IMR-90 (cell line): Measurements from ENCODE around the gene MCRIP2. TPM values are rescaled to one million over a fixed set of nuclear protein-coding genes. Genes with fewer than 3 reads are reported as not detected.

Source experiments
- ATAC-seq: fragments of 200-7000 bp; cut with Tn5 transposase; 2 replicates; pipeline ENCODE4 v1.9.1; 2020; ENCODE audit warnings: low read depth, mild to moderate bottlenecking, moderate library complexity
- BruUV-seq: library from RNA; stranded (reverse); fragments of 400-500 nt; replicated peaks from 2 replicates; lab custom pipeline; 2021; lab: Mats Ljungman, UMichigan
- CTCF ChIA-PET: fragments of 300-600 bp; formaldehyde crosslinking; extraction: SDS; loops from one replicate; lab custom pipeline; 2021; ENCODE audit warnings: antibody characterized with exemption; lab: Yijun Ruan, JAX
- POLR2A ChIA-PET: fragments of 300-600 bp; sonication (Branson Sonifier 250); formaldehyde crosslinking; loops from one replicate; lab custom pipeline; 2022; ENCODE audit warnings: antibody characterized with exemption; ENCODE audit not compliant: unreplicated experiment; lab: Charles Lee
- DNase-seq: peaks from one replicate; pipeline ENCODE4 v3.0.0; 2013
- H2AFZ ChIP-seq: replicated peaks from 2 replicates; pipeline ENCODE3; 2013; ENCODE audit warnings: low read length, mild to moderate bottlenecking; ENCODE audit not compliant: poor library complexity
- H2AK5ac ChIP-seq: 2 replicates; pipeline ENCODE4 v1.6.1; 2013; ENCODE audit warnings: low read depth, low read length, inconsistent platforms
- H2AK9ac ChIP-seq: replicated peaks from 2 replicates; pipeline ENCODE3; 2013; ENCODE audit warnings: mild to moderate bottlenecking, low read depth, low read length, moderate library complexity; ENCODE audit not compliant: poor library complexity
- H2BK120ac ChIP-seq: 2 replicates; pipeline ENCODE4 v1.6.1; 2013; ENCODE audit warnings: low read depth, low read length, inconsistent platforms
- H2BK15ac ChIP-seq: 3 replicates; pipeline ENCODE4 v1.6.1; 2013; ENCODE audit warnings: low read depth, low read length, inconsistent platforms
- H2BK20ac ChIP-seq: 2 replicates; pipeline ENCODE4 v1.6.1; 2013; ENCODE audit warnings: low read depth, mild to moderate bottlenecking, inconsistent platforms, low read length, moderate library complexity
- H2BK5ac ChIP-seq: 2 replicates; pipeline ENCODE4 v1.6.1; 2013; ENCODE audit warnings: mild to moderate bottlenecking, low read depth, low read length, inconsistent platforms; ENCODE audit not compliant: poor library complexity, severe bottlenecking
- H3K14ac ChIP-seq: replicated peaks from 2 replicates; pipeline ENCODE4 v1.6.1; 2013; ENCODE audit warnings: low read depth, low read length, inconsistent platforms
- H3K18ac ChIP-seq: 2 replicates; pipeline ENCODE4 v1.6.1; 2013; ENCODE audit warnings: low read depth, low read length, control low read depth
- H3K23ac ChIP-seq: 2 replicates; pipeline ENCODE4 v1.6.1; 2013; ENCODE audit warnings: low read depth, low read length, inconsistent platforms
- H3K27ac ChIP-seq: 2 replicates; pipeline ENCODE4 v1.5.1; 2013; ENCODE audit warnings: mild to moderate bottlenecking, control low read depth, low read length; ENCODE audit not compliant: insufficient read depth
- H3K27me3 ChIP-seq: 2 replicates; pipeline ENCODE4 v1.6.1; 2013; ENCODE audit warnings: low read length; ENCODE audit not compliant: control insufficient read depth, insufficient read depth
- H3K36me3 ChIP-seq: 2 replicates; pipeline ENCODE4 v1.6.1; 2013; ENCODE audit warnings: low read length, mixed read lengths; ENCODE audit not compliant: control insufficient read depth, insufficient read depth
- H3K4ac ChIP-seq: 2 replicates; pipeline ENCODE4 v1.6.1; 2013; ENCODE audit warnings: low read depth, low read length, inconsistent platforms
- H3K4me1 ChIP-seq: 2 replicates; pipeline ENCODE4 v1.6.1; 2013; ENCODE audit warnings: low read length, mixed read lengths; ENCODE audit not compliant: control insufficient read depth, insufficient read depth
- H3K4me2 ChIP-seq: 2 replicates; pipeline ENCODE4 v1.6.1; 2013; ENCODE audit warnings: low read depth, mild to moderate bottlenecking, control low read depth, low read length, moderate library complexity
- H3K4me3 ChIP-seq: 2 replicates; pipeline ENCODE4 v1.5.1; 2013; ENCODE audit warnings: low read depth, mild to moderate bottlenecking, control low read depth, low read length, moderate library complexity; ENCODE audit not compliant: insufficient read depth
- H3K56ac ChIP-seq: 2 replicates; pipeline ENCODE4 v1.6.1; 2013; ENCODE audit warnings: low read length, inconsistent platforms; ENCODE audit not compliant: insufficient read depth; ENCODE audit errors: extremely low read depth
- H3K79me1 ChIP-seq, 2 experiments: 2 replicates each; pipeline ENCODE4 v1.6.1; 2013; ENCODE audit warnings: low read length in 2 of 2, inconsistent platforms in 1 of 2, low read depth in 1 of 2
- H3K9ac ChIP-seq: 2 replicates; pipeline ENCODE4 v1.6.1; 2013; ENCODE audit warnings: low read depth, low read length, control low read depth
- H3K9me1 ChIP-seq: 2 replicates; pipeline ENCODE4 v1.6.1; 2013; ENCODE audit warnings: low read length, inconsistent platforms; ENCODE audit not compliant: insufficient read depth
- H3K9me3 ChIP-seq: 2 replicates; pipeline ENCODE4 v1.6.1; 2013; ENCODE audit warnings: low read length; ENCODE audit not compliant: control insufficient read depth, insufficient read depth
- H4K20me1 ChIP-seq: 2 replicates; pipeline ENCODE4 v1.6.1; 2013; ENCODE audit warnings: low read length, inconsistent platforms; ENCODE audit not compliant: insufficient read depth
- H4K5ac ChIP-seq: 2 replicates; pipeline ENCODE4 v1.6.1; 2013; ENCODE audit warnings: mild to moderate bottlenecking, low read depth, low read length, control low read depth
- H4K8ac ChIP-seq, 2 experiments: 2 replicates each; pipeline ENCODE4 v1.6.1; 2013; ENCODE audit warnings: low read depth in 2 of 2, low read length in 2 of 2, control low read depth in 1 of 2, inconsistent platforms in 1 of 2
- H4K91ac ChIP-seq: 2 replicates; pipeline ENCODE4 v1.6.1; 2013; ENCODE audit warnings: low read depth, low read length, inconsistent platforms; ENCODE audit not compliant: insufficient read depth
- BHLHE40 ChIP-seq: fragments of 150-350 bp; IDR thresholded peaks from 2 replicates; pipeline ENCODE4 v1.6.1; 2016; ENCODE audit warnings: mild to moderate bottlenecking, low read depth, low read length
- CEBPB ChIP-seq: IDR thresholded peaks from 2 replicates; pipeline ENCODE4 v1.6.1; 2012; ENCODE audit warnings: low read depth, low read length, improper control_type of control experiment
- NFE2L2 ChIP-seq: fragments of 150-350 bp; IDR thresholded peaks from 2 replicates; pipeline ENCODE4 v1.6.1; 2016; ENCODE audit warnings: low read depth, mild to moderate bottlenecking, low read length
- RCOR1 ChIP-seq: IDR thresholded peaks from 2 replicates; pipeline ENCODE4 v1.6.1; 2012; ENCODE audit warnings: mild to moderate bottlenecking, low read length, improper control_type of control experiment; ENCODE audit not compliant: insufficient replicate concordance
- SMC3 ChIP-seq: fragments of 150-350 bp; IDR thresholded peaks from 2 replicates; pipeline ENCODE4 v1.6.1; 2016; ENCODE audit warnings: low read depth, mild to moderate bottlenecking, antibody characterized with exemption, low read length, moderate library complexity
- WGBS, 2 experiments: methylation state at CpG; one replicate each; pipeline versions ENCODE4 v1.1.5 to v1.1.7; 2013; ENCODE audit warnings: missing lambda C conversion rate in 2 of 2; ENCODE audit not compliant: insufficient read length in 1 of 2; ENCODE audit errors: extremely low coverage in 2 of 2; 5-methylcytosine and 5-hydroxymethylcytosine counted together
- dilution Hi-C: fragments of 300-500 bp; cut with HindIII; formaldehyde crosslinking; loops from one replicate; pipeline ENCODE4 v1.14.3; 2018; ENCODE audit warnings: low sequenced_read_pairs; ENCODE audit not compliant: unreplicated experiment
- in situ Hi-C: fragments of 300-500 bp; cut with MboI; formaldehyde crosslinking; loops from 3 replicates; pipeline ENCODE4 v1.14.3; 2019; ENCODE audit warnings: low sequenced_read_pairs, inconsistent platforms, mixed read lengths
- intact Hi-C: fragments of 100-400 bp; cut with micrococcal nuclease; formaldehyde crosslinking; loops from 2 replicates; pipeline ENCODE4 v1.10.0; 2022
- polyA plus RNA-seq, 3 experiments: library from polyadenylated mRNA; depleted of rRNA; stranded (reverse); fragments of >200 nt; gene quantifications; 2 replicates each; pipeline ENCODE4 v1.2.3, GENCODE V29; 2012; ENCODE audit warnings: low replicate concordance in 1 of 3
- total RNA-seq: library from RNA; depleted of rRNA; stranded (reverse); fragments of >200 nt; gene quantifications from 2 replicates; pipeline ENCODE4 v1.2.3, GENCODE V29; 2012
- TF ChIP-seq, protein P1 (sequence below): fragments of 150-350 bp; IDR thresholded peaks from 2 replicates; pipeline ENCODE4 v1.6.1; 2017; ENCODE audit warnings: mild to moderate bottlenecking, antibody characterized with exemption, low read length, low read depth
- TF ChIP-seq, protein P2 (sequence below): conservative IDR thresholded peaks from 2 replicates; pipeline ENCODE4 v1.5.1; 2012; ENCODE audit warnings: mild to moderate bottlenecking, low read depth, low read length, improper control_type of control experiment
- TF ChIP-seq, protein P3 (sequence below): fragments of 150-350 bp; IDR thresholded peaks from 2 replicates; pipeline ENCODE4 v1.6.1; 2016; ENCODE audit warnings: low read depth, mild to moderate bottlenecking, low read length, moderate library complexity, borderline replicate concordance

Gene MCRIP2
- total and polyA plus RNA-seq, 2 of the 4 experiments (the other 2 are of a cell fraction) = 6.3 to 19.6 TPM

DNA sequence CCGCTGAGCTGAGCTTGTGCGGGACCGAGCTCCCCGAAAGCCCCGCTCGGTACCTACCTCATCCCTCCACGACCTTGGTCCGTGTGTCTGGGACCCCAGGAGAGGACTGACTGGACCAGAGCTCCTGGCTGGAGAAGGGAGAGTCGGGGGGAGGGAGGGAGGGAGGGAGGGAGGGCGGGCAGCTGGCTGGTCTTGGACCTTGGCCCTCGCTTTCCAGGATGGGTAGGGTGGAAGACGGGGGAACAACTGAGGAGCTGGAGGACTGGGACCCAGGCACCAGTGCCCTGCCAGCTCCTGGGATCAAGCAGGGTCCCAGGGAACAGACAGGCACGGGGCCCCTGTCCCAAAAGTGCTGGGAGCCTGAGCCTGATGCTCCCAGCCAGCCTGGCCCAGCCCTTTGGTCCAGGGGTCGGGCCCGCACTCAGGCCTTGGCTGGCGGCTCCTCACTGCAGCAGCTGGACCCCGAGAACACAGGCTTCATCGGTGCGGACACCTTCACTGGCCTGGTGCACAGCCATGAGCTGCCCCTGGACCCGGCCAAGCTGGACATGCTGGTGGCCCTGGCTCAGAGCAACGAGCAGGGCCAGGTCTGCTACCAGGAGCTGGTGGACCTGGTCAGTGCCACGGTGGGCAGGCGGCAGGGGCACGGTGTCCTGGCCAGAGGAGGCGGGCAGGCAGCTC lies 34.4 kb downstream of the MCRIP2 start:
- H3K79me1 ChIP-seq = peaks cover 0 to 23% of the 10 kb centered on the region in 2 experiments; a peak in 1 of 4 replicates
- peak overlapping the region; percentile 50 for H3K4me3 ChIP-seq
- H3K9ac ChIP-seq = no peak overlapping the region
- in situ Hi-C loops (no loop called here), dilution Hi-C loops (no loop called here), intact Hi-C loops (no loop called here)
- peaks cover 24% of the 10 kb centered on the region for H4K20me1 ChIP-seq
- POLR2A ChIA-PET = no interaction called here
- H2BK120ac ChIP-seq = no peak overlapping the region
- H2AK5ac ChIP-seq = no peak overlapping the region; the same call in 1 of the 2 replicates
- H3K36me3 ChIP-seq = peaks cover 31% of the 10 kb centered on the region
- H4K5ac ChIP-seq = 0 out of 2 replicates have a peak overlapping the region, but pooled peaks have one; percentile 11
- H2BK5ac ChIP-seq = no peak overlapping the region
- H3K27ac ChIP-seq = no peak overlapping the region
- WGBS, 2 experiments = 86% methylated on average over 8 of the region's 25 CpGs; no CpG with 5 or more reads in 1 of the 2 experiments
- CTCF ChIA-PET = no interaction called here
- no peaks in the 10 kb centered on the region for H3K9me3 ChIP-seq
- DNase-seq (no peak), ATAC-seq (no peak)
- no peak overlapping the region for H3K23ac ChIP-seq
- no peak overlapping the region for H3K56ac ChIP-seq
- no peak overlapping the region for H3K14ac ChIP-seq
- peak overlapping the region; percentile 90 for H3K4me2 ChIP-seq
- TF ChIP-seq BHLHE40 (no peak), SMC3 (no peak), RCOR1 (no peak), CEBPB (no peak), NFE2L2 (no peak)
- TF ChIP-seq, protein P1, sequence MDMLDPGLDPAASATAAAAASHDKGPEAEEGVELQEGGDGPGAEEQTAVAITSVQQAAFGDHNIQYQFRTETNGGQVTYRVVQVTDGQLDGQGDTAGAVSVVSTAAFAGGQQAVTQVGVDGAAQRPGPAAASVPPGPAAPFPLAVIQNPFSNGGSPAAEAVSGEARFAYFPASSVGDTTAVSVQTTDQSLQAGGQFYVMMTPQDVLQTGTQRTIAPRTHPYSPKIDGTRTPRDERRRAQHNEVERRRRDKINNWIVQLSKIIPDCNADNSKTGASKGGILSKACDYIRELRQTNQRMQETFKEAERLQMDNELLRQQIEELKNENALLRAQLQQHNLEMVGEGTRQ = no peak
- TF ChIP-seq, protein P2, sequence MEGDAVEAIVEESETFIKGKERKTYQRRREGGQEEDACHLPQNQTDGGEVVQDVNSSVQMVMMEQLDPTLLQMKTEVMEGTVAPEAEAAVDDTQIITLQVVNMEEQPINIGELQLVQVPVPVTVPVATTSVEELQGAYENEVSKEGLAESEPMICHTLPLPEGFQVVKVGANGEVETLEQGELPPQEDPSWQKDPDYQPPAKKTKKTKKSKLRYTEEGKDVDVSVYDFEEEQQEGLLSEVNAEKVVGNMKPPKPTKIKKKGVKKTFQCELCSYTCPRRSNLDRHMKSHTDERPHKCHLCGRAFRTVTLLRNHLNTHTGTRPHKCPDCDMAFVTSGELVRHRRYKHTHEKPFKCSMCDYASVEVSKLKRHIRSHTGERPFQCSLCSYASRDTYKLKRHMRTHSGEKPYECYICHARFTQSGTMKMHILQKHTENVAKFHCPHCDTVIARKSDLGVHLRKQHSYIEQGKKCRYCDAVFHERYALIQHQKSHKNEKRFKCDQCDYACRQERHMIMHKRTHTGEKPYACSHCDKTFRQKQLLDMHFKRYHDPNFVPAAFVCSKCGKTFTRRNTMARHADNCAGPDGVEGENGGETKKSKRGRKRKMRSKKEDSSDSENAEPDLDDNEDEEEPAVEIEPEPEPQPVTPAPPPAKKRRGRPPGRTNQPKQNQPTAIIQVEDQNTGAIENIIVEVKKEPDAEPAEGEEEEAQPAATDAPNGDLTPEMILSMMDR = no peak
- TF ChIP-seq, protein P3, sequence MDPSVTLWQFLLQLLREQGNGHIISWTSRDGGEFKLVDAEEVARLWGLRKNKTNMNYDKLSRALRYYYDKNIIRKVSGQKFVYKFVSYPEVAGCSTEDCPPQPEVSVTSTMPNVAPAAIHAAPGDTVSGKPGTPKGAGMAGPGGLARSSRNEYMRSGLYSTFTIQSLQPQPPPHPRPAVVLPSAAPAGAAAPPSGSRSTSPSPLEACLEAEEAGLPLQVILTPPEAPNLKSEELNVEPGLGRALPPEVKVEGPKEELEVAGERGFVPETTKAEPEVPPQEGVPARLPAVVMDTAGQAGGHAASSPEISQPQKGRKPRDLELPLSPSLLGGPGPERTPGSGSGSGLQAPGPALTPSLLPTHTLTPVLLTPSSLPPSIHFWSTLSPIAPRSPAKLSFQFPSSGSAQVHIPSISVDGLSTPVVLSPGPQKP = no peak
- H2AFZ ChIP-seq = peak overlapping the region; percentile 89
- H2BK15ac ChIP-seq = no peak overlapping the region
- no peak overlapping the region for H2BK20ac ChIP-seq
- peaks cover 9% of the 10 kb centered on the region; the same call in 1 of the 2 replicates for H3K9me1 ChIP-seq
- no peak overlapping the region for H4K8ac ChIP-seq
- no TSS peak for BruUV-seq
- no peak overlapping the region for H3K18ac ChIP-seq
- peaks cover 10% of the 10 kb centered on the region for H3K4me1 ChIP-seq
- no peaks in the 10 kb centered on the region for H3K27me3 ChIP-seq
- no peak overlapping the region for H4K91ac ChIP-seq
- H3K4ac ChIP-seq = no peak overlapping the region
- H2AK9ac ChIP-seq = peak overlapping the region; percentile 78
